Stimulated activated CD8-positive, alpha-beta memory T cell treated with anti-CD3 and anti-CD28 coated beads, Interleukin-4, amount 100 ng/mL, for 48 hours (primary cell): ENCODE data around the gene FAM13C.

ENCODE experiments used
- DNase-seq: peaks from one replicate; pipeline ENCODE4 v3.0.0-alpha.2; 2020

The FAM13C gene

GRCh38 chr10:59360605-59361405 lies 1.5 kb downstream of the FAM13C start:
- no peak for DNase-seq

- no peak for DNase-seq
Measured at GRCh38 chr10:59358576-59358975, 3.8 kb downstream of the FAM13C start.

- no peak for DNase-seq
Measured at GRCh38 chr10:59354434-59354833, 7.9 kb downstream of the FAM13C start.

GRCh38 chr10:59350558-59350957 lies 11.8 kb downstream of the FAM13C start:
- DNase-seq: no peak

GRCh38 chr10:59346321-59346720 lies 16.0 kb downstream of the FAM13C start:
- no peak for DNase-seq

GRCh38 chr10:59342723-59343122 lies 19.6 kb downstream of the FAM13C start:
- DNase-seq: no peak

- no peak for DNase-seq
Measured at GRCh38 chr10:59342000-59342399, 20.3 kb downstream of the FAM13C start.

- DNase-seq: no peak
Measured at GRCh38 chr10:59340285-59340684, 22.1 kb downstream of the FAM13C start.

- DNase-seq: no peak
Measured at GRCh38 chr10:59339351-59339750, 23.0 kb downstream of the FAM13C start.

GRCh38 chr10:59337201-59337652 lies 25.1 kb downstream of the FAM13C start:
- DNase-seq: no peak

- no peak for DNase-seq
Measured at GRCh38 chr10:59336632-59337031, 25.7 kb downstream of the FAM13C start.

- no peak for DNase-seq
Measured at GRCh38 chr10:59335497-59335896, 26.9 kb downstream of the FAM13C start.

GRCh38 chr10:59333701-59334100 lies 28.6 kb downstream of the FAM13C start:
- DNase-seq: no peak

- no peak for DNase-seq
Measured at GRCh38 chr10:59332581-59332980, 29.8 kb downstream of the FAM13C start.

GRCh38 chr10:59331661-59332060 lies 30.7 kb downstream of the FAM13C start:
- no peak for DNase-seq

- DNase-seq: no peak
Measured at GRCh38 chr10:59325116-59325515, 37.2 kb downstream of the FAM13C start.

- no peak for DNase-seq
Measured at GRCh38 chr10:59324597-59324996, 37.8 kb downstream of the FAM13C start.

- DNase-seq: no peak
Measured at GRCh38 chr10:59323831-59324401, 38.4 kb downstream of the FAM13C start.

- DNase-seq: no peak
Measured at GRCh38 chr10:59323036-59323459, 39.3 kb downstream of the FAM13C start.

- no peak for DNase-seq
Measured at GRCh38 chr10:59322131-59322530, 40.2 kb downstream of the FAM13C start.

- no peak for DNase-seq
Measured at GRCh38 chr10:59320355-59320754, 42.0 kb downstream of the FAM13C start.

- DNase-seq: no peak
Measured at GRCh38 chr10:59319854-59320253, 42.5 kb downstream of the FAM13C start.

GRCh38 chr10:59317066-59317465 lies 45.3 kb downstream of the FAM13C start:
- DNase-seq: no peak

- DNase-seq: no peak
Measured at GRCh38 chr10:59315465-59315864, 46.9 kb downstream of the FAM13C start.

- DNase-seq: no peak
Measured at GRCh38 chr10:59314268-59314667, 48.1 kb downstream of the FAM13C start.
